HG03159 (cell line): Measurements from ENCODE around the gene SNX14.
"Not testable (repeated sequence)": the region's sequence is repeated elsewhere in the genome, so short reads cannot be mapped to it uniquely, and the experiment has no call there.

Experiments used
- ATAC-seq: cut with Tn5 transposase; IDR thresholded peaks from one replicate; pipeline ENCODE4 v1.9.1; 2021; ENCODE audit warnings: mild to moderate bottlenecking, moderate library complexity; ENCODE audit not compliant: unreplicated experiment

SNX14 gene, protein sequence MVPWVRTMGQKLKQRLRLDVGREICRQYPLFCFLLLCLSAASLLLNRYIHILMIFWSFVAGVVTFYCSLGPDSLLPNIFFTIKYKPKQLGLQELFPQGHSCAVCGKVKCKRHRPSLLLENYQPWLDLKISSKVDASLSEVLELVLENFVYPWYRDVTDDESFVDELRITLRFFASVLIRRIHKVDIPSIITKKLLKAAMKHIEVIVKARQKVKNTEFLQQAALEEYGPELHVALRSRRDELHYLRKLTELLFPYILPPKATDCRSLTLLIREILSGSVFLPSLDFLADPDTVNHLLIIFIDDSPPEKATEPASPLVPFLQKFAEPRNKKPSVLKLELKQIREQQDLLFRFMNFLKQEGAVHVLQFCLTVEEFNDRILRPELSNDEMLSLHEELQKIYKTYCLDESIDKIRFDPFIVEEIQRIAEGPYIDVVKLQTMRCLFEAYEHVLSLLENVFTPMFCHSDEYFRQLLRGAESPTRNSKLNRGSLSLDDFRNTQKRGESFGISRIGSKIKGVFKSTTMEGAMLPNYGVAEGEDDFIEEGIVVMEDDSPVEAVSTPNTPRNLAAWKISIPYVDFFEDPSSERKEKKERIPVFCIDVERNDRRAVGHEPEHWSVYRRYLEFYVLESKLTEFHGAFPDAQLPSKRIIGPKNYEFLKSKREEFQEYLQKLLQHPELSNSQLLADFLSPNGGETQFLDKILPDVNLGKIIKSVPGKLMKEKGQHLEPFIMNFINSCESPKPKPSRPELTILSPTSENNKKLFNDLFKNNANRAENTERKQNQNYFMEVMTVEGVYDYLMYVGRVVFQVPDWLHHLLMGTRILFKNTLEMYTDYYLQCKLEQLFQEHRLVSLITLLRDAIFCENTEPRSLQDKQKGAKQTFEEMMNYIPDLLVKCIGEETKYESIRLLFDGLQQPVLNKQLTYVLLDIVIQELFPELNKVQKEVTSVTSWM

DNA sequence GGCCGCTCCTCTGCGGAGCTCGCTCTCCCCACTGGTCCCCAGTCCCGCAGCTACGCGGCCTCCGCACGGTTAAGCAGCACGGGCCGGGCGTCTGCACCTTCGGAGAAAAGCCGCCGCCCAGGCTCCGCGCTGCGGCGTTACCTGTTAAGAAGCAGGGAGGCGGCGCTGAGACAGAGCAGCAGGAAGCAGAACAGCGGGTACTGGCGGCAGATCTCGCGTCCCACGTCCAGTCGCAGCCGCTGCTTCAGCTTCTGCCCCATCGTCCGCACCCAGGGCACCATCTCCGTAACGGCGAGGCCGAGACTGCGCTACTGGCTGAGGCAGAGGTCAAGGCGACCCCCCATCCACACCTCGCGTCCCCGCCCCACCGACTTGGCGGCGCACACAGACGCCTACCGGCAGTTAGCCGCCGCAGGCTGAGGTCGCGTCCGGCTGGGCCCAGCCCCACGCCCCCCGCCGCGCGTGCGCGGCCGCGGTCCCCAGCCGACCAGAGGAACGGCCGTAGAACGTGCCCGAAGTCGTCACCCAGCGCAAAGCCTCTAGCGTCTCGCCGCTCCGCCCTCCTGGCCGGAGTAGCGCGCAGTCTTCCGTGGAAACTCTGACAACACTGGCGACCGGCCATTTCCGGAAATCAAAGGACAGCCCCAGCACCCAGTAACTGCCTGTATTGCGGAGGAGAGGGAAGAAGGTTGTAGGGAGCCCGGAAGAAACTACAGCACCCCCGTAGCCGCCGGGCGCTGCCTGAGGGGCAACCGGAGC lies at the start of gene SNX14:
Gene SNX14 (minus strand): TSS at position 421 of the 759 bp plus-strand sequence. CDS start 140 bp downstream, at position 281.
- peak; percentile 85 for ATAC-seq

DNA sequence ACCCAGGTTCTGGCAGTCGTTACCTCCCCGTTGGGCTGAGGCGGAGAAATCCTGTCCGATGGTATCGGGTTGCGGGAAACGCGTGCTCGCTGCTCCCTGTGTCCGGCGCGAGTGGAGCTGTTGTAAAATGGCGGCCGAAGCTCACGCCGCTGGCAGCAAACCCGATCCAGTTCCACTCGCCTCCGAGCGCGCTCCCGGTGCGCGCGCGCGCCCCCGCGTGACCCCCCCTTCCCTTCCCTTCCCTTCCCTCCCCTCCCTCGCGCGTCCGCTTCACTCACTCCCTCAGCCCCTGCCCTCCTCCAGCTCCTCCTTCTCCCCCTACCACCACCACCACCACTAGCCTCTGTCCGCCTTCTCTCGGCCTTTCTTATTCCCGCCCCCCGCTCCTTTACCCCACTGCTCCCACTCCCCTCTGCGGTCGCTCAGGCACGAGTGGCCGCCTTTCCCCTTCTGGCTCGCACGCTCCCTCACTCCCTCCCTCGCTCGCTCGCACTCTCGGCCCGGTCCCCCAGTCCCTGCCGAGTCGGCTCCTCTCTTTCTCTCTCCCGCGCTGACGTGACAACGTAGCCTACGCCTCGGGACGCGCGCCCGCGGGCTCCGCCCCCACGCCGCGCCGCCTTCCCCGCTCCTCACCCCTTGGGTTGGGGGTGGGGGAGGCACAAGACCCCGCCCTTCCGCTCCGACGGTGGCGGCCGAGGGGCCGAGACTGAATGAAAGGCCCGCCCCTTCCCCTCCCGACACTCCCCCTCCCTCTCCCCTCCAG lies 49.3 kb upstream of the SNX14 start, which contains the start of gene SYNCRIP:
Gene SYNCRIP (minus strand): TSS at position 113 of the 763 bp plus-strand sequence. CDS start 1,447 bp downstream, outside the sequence.
- peak; percentile 73 for ATAC-seq

GRCh38 chr6:85641897-85642773 lies 48.5 kb upstream of the SNX14 start:
- ATAC-seq: no peak

DNA sequence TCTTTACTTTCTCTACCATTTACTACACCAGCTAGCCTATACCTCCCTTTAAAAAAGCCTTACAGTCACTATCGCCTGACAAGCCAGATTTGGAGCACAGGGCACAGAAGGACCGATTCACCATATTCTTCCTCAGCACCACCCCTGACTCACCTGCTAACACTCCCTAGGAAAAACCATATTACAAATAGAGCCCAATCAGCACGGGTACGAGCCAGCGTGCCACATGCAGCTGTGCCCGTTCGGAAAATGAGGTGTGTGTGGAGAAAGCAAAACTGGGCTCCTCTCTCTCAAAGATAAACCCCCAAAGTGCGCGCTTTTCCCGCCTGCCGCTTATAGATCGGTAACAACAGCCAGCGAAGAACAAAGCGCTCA lies 47.9 kb upstream of the SNX14 start:
- ATAC-seq: no peak

GRCh38 chr6:85640821-85641220 lies 47.2 kb upstream of the SNX14 start:
- no peak for ATAC-seq

- ATAC-seq: no peak
These were observed 43.9 kb upstream of the SNX14 start for GRCh38 chr6:85637579-85637978.

- ATAC-seq: no peak
These were observed 38.7 kb upstream of the SNX14 start for GRCh38 chr6:85632164-85632942.

GRCh38 chr6:85631117-85631516 lies 37.5 kb upstream of the SNX14 start:
- ATAC-seq: not testable (repeated sequence)

- no peak for ATAC-seq
These were observed 34.7 kb upstream of the SNX14 start for GRCh38 chr6:85628353-85628752.

DNA sequence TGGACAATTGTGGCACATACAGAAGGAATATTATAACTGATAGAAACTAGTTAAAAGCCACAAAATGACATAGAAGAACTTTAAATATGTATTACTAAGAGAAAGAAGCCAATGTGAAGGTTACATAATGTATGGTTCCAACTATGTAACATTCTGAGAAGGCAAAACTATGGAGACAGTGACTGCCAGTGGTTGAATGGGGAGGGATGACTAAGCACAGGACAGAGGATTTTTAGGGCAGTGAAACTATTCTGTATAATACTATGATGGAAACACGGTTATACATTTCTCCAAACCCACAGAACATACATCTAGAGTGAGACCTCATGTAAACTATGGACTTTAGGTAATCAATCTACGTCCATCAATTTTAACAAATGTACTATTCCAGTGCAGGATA lies 26.6 kb upstream of the SNX14 start:
- ATAC-seq: no peak

GRCh38 chr6:85614780-85615179 lies 21.1 kb upstream of the SNX14 start:
- ATAC-seq: no peak

GRCh38 chr6:85612690-85613474 lies 19.2 kb upstream of the SNX14 start:
- ATAC-seq: no peak

- ATAC-seq: no peak
These were observed 16.7 kb upstream of the SNX14 start for GRCh38 chr6:85610182-85610895.

DNA sequence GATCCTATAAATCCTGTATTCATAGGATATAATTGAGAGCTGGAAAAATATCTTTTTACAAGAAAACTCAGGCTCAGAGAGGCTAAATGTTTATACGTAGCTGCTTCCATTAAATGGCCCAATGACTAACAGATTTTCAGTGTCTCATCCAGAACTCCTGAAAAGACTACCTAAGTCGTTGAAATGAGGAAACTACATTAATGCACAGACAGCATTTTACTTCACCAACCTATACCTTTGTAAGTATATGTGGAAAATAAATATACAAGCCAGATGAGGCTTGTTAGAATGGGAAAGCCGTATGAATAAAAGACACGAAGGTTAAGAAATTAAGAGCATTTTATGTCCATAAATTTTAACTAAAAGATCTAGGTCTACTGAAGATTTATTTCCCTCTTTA lies 8.4 kb upstream of the SNX14 start:
- ATAC-seq: no peak

GRCh38 chr6:85600713-85601313 lies 7.2 kb upstream of the SNX14 start:
- ATAC-seq: no peak

GRCh38 chr6:85594197-85594930 lies 706 bp upstream of the SNX14 start:
- peak; percentile 10 for ATAC-seq
